ENCODE data around the gene RGL3.
"Not testable (repeated sequence)": the region's sequence is repeated elsewhere in the genome, so short reads cannot be mapped to it uniquely, and the experiment has no call there.

Gene RGL3

DNA sequence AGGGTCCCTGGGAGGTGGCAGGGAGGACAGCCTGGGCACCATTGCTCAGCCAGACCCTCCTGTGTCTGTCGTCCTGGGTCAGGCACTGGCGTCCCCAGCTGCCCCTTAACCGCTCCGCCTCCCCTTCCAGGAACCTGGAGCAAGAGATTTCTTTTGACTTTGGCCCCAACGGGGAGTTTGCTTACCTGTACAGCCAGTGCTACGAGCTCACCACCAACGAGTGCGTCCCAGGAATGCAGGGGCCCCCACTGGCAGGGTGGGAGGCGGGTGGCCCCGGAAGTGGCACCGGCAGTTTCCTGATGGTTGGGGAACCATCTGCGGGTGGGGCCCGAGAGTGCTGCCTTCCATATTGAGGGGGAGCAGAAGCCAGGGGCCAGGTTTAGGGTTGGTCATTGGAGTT lies 29.3 kb upstream of the RGL3 start:
- DNase-seq, result no peak

DNA sequence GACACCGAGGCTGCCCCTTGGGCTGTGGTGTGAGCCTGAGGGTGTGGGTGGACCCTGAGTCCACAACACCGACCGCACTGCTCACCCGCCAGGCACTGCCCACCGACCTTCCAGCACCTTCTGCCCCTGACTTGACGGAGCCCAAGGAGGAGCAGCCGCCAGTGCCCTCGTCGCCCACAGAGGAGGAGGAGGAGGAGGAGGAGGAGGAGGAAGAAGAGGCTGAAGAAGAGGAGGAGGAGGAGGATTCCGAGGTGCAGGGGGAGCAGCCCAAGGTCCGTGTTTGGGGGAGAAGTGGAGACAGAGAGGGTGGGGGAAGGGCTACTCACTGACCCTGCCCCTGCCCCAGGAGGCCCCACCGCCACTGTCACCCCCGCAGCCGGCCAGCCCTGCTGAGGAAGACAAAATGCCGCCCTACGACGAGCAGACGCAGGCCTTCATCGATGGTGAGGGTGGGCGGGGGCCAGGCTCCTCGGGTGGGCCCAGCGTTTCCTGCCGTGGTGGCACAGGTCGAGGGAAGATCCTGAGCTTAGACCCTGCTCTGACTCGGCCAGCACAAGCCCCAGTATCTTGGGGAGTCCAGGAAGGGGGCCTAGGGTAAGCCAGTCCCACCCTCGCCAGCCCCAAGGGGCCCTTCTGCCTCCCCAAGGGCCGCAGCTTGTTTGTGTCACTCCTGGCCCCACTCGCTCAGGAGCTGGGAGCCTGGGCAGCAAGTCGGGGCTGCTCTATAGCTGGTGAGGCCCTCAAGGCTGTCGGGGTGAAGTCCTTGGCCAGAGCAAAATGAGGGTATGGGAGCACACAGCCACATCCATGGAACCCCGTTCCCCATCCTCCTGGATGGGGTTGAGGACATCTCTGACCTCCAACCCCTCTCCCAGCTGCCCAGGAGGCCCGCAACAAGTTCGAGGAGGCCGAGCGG lies 28.5 kb upstream of the RGL3 start:
- no peak for DNase-seq

DNA sequence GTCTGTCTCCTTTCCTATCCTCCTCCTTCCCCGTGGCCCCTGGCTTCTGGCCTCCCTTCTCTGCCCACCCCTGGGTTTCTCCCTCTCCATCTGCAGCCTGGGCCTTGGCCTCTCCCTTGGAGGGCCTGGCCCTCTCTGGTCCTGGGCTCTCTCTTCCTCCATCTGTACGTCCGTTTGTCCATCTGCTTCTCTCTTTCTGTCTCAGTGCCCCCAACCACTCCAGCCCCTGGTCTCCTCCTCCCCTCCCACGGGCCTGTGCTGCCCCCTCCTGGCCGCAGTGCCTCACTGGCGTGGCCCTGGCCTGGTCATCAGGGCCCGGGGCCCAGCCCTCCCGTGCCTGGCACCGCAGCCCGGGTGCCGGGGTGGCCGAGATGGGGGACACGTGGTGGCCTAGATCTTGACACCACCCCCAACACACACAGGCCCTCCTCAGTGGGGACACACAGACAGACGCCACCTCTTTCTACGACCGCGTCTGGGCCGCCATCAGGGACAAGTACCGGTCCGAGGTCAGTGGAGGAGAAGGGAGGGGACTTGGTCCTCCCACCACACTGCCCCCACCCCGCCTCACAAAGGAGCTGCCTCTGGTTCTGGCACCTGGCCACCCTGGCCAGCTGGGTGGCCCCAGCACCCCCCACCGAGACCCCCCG lies 27.7 kb upstream of the RGL3 start:
- peak; percentile 40 to 51 for DNase-seq

DNA sequence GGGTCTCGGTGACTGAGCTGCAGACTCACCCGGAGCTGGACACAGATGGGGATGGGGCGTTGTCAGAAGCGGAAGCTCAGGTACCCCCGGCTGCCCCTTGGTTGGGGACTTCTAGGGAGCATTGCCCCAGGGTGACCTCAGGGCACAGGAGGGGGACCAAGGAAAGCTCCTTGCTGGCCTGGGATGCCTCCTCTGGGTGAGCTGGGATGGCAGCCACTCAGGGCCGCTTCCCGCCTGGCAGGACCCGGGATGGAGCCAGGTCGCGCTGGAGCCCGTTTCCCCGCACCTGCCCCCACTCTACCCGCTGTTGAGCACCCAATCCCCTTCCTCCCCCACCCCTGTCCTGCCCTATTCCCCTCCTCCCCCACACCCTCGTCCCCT lies 27.1 kb upstream of the RGL3 start:
- DNase-seq, result no peak

DNA sequence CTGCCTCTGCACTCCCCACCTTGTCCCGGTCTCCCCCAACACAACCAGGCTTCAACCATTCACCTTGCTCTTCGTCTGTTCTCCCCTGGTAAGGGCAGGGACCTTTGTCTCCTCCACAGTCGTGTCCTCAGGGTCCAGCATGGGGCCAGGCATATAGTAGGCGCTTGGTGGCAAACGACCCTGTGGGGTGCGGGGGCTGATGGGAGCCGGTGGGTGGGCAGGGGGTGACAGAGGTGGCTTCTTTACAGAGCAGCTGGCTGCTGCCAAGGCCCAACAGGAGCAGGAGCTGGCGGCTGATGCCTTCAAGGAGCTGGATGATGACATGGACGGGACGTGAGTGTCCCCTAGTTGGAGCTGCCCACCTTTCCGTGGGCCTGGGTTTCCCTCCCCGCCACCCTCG lies 26.0 kb upstream of the RGL3 start:
- no peak for DNase-seq

DNA sequence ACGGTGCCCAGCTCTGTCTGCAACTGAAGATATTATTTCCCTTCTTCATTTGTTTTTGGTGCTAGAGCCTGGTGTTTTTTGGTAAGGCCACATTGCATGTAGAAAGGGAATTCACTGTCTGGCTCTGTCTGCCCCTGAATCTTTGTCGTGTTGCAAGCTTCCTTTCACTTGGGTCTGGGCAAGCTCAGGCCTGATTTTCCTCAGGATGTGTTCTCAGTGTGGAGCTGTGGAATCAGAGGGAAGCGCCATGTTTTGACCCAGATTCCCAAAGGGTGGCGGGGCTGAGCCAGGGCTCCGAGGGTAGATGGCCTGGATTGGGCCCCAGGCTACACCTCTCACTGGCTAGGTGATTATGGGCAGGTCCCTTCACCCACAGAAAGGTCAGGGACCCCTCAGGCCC lies 24.9 kb upstream of the RGL3 start:
- DNase-seq, result no peak

DNA sequence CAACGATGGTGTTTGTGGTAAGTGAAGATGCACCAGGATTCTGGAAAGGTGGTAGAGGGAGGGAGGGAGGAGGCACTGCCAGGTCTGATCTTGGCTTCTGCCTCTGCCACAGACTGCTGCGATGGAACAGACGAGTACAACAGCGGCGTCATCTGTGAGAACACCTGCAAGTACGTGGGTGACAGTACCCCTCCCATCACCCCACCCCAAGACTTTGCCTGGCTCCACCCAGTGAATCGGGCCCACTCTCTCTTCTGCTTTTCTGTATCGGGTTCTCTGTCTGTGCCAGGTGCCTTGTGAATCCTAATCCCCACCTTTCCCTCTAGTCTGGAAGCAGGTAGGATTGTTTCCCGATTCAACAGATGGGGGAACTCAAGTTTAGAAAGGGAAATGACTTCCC lies 18.8 kb upstream of the RGL3 start:
- DNase-seq, result peak in 1 of 2 donors; percentile 74

DNA sequence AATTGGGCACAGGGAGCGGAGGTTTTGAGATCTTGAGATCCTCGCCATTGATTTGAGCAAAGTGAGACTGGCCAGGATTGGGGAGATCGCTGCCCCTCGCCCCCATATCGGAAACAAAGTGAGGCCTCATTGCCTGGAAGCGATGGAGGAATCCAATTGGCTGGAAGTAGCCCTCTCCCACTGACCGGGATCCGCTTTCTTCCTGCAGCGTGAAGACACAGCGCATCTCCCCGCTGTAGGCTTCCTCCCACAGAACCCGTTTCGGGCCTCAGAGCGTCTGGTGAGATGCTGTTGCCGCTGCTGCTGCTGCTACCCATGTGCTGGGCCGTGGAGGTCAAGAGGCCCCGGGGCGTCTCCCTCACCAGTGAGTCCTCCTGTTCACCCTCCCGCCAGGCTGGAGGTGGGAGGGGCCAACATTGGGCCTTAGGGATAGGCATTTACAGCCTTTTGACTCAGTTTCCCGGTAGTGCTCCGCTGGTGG lies 16.8 kb upstream of the RGL3 start:
- DNase-seq, result no peak

DNA sequence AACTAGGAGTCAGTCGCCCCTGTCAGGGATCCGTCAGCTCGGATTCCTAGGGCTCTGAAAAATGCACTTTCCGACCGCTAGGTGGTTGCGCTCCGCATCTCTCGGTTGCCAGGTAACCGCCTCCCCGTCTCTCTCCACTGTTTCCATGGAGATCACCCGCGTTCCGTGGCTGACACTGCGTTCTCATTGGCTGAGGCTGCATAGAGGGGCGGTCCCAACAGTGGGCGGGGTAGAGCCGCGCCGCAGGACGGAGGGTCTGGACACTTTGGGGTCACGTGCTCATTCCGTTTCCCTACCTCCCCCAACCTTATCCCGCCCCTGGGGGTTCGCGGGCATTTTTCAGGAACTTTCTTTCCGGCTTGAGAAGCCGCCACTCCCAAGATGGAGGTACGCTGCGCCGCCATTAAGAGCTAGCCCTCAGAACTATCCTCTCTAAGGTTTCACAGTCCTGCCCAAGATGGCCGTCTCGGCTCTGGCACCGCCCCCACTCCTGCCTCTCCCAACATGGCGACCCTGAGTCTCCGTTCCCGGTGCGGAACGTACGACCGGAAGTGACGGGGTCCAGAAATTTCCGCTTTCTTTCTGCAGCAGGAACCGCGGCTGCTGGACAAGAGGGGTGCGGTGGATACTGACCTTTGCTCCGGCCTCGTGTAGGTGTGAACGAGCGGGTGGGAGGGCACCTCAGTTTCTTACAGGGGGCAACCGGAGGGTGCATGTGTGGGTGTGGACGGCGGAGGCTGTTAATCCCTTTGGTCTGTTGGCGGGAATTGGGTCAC lies 16.1 kb upstream of the RGL3 start, which contains the start of the genes ODAD3 and PRKCSH:
TSS of gene ODAD3 (minus strand) at position 65 of the 776 bp plus-strand sequence. CDS start 105 bp downstream, outside the sequence.
TSS of gene PRKCSH (plus strand) at position 579 of the 776 bp plus-strand sequence. CDS start 483 bp downstream, outside the sequence.
- DNase-seq, result peak; percentile 99

DNA sequence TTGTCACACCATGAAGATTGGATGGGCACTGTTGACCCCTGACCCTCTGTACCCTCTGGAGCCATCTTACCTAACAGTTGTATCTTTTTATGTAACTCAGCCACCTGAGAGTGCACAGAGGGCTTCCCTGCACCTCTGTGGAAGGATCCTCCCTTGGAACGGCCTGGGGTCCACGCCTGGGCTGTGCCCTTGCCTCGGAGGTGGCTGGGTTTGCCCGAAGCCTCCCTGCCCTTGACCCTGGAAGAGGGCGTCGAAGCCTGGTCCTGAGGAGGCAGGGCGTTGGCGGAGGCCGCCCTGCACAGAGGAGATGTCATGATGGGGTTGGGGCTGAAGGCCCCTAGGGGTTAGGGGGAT lies 15.6 kb upstream of the RGL3 start:
- DNase-seq, result no peak

DNA sequence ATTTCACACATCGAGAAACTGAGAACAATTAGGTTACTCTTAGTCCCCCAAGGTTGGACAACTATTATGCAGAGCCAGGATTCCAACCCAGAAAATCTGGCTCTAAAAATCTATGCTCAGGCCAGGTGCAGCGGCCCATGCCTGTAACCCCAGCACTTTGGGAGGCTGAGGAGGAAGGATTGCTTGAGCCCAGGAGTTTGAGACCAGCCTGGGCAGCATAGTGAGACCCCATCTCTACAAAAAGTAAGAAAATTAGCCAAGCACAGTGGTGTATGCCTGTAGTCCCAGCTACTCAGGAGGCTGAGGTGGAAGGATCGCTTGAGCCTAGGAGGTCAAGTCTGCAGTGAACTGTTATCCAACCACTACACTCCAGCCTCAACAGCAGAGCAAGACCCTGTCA lies 14.4 kb upstream of the RGL3 start:
- not testable (repeated sequence) for DNase-seq

DNA sequence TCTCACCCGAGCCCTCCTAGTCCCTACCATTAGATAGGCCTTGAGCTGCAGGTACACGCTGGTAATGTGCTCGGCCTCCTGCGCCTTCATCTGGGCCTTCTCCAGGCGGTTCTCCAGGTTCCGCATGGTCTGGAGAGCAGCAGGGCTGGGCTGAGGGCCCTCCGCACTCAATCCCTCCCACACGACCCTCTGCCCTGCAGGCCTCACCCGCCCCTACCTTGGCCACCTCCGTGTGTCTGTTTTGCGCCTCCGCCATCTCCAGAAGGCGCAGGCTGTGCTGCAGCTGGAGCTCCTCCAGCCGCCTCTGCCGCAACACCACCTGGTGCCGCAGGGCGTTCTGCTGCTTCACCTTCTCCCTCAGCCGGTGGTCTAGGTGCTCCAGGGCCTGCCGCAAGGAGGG lies 7.5 kb upstream of the RGL3 start:
- no peak for DNase-seq

DNA sequence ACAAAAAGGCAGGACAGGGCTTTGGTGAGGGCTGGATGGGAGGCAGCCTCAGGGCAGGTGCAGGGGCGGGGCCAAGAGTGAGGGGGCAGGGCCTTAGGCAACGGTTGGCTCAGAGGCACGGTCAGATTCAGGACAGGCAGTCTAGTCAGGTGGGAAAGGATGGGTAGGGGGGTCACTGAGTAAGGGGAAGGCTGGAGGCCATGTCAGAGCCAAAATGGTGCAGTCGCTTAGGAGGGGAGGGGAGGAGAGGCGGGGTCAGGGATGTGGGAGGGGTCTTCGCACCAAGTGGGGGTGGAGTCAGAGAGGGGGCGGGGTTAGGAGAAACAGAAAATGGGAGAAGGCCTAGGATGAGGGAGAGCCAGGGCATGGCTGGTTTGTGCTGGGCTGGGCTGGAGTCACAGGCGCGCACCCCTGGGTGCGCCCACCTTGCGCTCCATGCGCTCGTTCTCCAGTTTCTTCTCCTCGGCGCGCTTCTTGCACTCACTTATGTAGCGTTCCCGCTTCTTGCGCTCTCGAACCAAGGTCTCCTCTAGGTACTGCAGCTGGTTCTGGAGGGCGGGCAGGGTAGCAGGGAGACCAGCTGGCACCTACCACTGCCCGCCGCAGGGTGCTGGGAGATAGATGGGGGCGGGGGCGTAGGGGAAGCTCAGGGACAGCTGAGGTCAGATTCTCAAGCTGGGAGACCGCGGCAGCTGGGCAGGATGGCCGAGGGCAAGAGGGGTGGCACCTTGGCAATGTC lies 6.8 kb upstream of the RGL3 start:
- no peak for DNase-seq

DNA sequence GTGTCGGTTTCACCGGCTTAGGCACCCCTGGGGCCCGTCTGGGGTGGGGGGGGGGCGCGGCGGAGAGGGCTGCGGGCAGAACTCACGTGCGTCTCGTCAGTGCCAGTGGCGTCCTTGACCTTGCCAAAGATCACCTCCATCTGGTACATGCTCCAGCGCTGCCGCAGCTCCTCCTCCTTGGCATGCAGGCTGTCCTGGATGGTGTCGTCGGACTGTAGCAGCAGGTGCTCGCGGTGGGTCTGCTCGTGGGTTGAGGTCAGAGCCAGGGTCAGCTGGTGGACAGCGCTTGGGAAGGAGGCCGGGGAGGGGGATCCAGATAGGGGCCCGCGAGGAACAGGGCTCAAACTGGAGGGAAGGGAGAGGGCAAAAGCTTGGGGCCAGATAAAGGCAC lies 4.7 kb upstream of the RGL3 start:
- peak in 1 of 2 donors; percentile 12 for DNase-seq

DNA sequence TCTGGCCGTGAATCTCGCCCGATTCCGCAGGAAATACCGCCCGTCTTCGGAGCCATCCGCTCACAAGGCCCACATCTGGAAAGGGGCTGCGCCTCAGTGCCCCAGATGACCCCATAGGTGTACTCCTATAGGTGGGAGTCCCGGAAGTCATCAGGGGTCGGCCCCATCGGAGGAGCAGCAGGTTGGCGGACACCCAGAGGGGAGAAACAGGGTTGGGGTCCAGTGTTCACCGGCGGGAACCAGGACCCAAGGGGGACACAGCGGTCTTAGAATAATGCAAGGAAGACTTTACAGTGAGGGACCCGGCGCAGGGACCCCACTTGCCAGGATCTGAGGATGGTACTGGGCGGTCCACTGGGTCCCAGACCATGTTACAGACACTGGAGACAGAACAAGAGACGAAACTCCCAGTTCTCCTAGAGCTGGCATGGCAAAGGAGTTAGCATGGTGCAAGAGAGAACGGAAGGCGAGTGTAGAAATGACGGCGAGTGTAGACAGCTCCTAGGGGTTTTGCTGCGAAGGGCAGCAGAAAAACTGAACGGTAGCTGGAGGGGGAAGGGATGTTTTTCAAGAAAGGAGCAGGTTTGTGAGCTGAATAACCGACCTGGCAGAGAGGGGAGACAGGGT lies 4.2 kb upstream of the RGL3 start:
- DNase-seq, result no peak

DNA sequence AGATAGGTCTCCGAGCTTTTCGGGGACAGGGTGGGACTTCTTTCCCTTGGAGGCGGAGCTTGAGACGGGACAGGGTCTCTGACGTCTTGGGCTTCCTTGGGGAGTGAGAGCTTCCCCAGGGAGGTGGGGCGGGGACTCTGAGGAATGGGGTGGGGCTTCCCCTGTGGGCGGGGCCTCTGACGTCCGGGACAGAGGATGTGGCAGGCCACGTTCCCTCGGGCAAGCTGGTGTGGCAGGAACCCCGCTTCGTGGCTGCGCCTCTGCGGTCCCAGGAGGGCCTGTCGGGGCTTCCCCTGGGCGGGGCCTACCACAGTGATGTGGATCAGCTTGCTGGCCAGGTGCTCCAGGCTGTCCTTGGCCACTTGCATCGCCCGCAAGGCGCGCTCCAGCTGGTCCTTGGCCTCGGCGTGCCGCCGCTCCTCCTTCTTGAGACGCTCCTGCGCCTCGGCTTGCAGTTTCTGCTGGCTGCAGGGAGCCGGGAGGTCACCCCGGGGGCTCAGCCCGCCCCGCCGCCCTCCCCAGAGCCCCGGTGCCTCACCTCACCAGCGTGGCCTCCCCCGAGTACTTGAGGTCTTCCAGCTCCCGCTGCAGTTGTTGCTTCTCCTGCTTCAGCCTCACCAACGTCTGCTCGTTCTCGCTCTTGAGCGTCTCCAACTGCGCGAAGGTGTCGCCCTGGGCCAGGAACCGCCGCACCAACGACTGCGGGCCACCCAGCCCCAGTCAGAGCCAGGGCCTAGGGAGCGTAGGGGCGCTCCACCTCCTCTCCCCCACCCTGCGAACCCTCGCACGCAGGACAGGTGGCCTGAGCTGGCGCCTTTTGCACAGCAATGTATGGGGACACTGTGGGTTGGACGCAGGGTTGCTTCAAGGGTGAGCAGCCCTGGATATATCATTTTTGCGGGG lies 3.3 kb upstream of the RGL3 start:
- DNase-seq, result peak; percentile 81 to 90

DNA sequence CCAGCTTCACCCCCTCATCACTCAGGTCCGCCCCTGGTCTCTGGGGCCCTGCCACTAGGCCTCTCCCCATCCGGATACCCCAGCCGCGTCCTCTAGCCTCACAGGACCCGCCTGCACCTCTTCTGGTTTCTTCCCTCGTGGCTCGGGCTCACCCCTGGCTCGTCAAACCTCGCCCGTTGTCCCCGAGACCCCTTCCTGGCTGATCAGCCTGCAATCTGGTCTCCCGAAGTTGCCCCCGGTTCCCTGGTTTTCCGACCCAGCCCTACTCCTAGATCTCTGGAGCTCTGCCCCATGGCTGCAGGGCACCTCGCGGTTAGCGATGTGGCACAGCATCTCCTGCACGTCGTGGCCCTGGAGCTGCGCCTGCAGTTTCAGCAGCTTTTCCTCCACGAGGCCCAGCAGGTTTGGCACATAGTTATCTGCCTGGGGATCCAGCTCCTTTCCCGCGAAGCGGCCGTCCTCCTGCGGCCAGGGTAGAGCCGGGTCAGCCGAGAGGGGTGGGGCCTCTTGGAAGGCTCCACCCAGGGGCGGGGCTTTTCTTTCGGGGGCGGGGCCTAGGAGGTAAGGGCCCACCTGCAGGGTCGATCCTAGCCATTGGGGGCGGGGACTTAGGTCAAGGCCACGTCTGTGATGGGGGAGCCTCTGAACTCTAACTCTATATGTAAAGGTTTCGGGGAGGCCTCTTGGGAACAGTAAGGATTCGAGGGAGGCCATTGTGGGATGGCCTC lies 2.4 kb upstream of the RGL3 start:
- peak; percentile 47 to 59 for DNase-seq

DNA sequence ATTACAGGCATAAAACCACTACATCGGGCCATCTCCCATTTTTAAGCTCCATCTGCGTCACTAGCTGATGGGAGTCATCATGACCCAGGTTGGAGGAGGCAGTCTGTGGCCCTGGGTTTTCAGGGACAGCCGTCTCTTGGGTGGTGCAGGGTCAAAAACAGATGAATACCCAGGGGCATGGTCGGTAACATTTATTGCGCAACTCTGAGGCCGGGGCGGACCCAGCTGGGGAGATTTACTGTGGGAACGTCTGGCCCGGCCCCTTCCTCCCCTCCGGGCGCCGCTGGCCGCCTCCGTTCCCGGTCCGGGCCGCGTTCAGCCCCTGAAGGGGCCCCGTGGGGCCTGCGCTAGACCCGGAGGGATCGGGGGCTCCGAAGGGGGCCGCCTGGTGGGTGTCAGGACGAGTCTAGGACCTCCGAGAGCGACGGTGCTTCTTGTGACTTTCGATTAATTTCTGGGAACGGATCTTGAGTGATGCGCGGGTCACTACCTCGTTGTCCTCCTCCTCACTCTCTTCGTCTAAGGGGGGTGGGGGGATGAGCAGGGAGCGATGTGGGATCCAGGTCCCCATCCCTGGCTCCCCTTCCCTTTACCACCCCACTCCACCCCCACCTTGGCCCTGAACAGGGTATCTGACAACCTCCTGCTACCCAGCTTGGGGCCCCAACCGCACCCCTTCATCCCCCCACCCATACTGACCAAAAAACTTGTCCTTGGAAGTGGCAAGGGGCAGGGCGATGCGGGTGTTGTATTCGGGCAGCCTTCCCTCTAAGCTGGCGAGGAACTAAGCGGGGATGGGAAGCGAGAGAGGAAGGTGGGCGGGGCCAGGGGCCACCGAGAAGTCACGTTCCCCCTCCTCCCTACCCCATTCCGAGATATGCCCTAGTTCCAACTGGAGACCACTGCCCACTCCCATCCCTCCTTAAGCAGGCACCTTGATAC lies 1.6 kb upstream of the RGL3 start:
- DNase-seq, result no peak

DNA sequence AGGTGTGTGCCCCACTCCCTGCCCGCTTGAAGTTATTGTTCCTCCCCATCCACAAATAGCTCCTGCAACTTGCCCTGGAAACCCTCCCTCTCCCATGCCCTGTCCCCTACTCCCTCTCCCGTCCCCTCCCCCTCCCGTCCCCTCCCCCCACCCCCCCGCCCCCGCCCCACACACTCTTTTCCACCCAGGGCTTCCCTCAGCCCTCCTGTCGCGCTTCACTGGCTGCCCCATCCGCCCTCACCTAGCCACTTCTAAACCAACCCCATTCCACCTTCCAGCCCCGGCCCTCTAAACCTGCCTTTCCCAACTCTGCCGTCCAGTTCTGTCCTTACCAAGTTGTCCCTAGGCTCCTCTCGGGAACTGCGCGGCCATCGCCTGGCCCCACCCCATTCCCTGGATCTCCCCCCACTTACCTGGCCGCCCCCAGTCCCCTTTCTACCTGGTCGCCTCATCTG lies 993 bp downstream of the RGL3 start:
- DNase-seq, result no peak

Data from CD4-positive, alpha-beta T cell treated with Interleukin-1 beta for 1 hour (primary cell).